HepG2 (cell line): ENCODE results near the gene SLC34A3. TPM values are rescaled to one million over a fixed set of nuclear protein-coding genes. Genes with fewer than 3 reads are reported as not detected.
A peak's percentile ranks its signal among the peaks of the same experiment; 100 is the strongest.

Experiments
- ATAC-seq: fragments of 200-7000 bp; cut with Tn5 transposase; 3 replicates; pipeline ENCODE4 v1.9.1; 2020; ENCODE audit warnings: mild to moderate bottlenecking, moderate library complexity
- BruUV-seq: library from RNA; stranded (reverse); fragments of 400-500 nt; replicated peaks from 2 replicates; lab custom pipeline; 2021; lab: Mats Ljungman, UMichigan
- CTCF ChIA-PET: fragments of 300-600 bp; formaldehyde crosslinking; extraction: SDS; loops from one replicate; lab custom pipeline; 2021; ENCODE audit warnings: low total read pairs, inconsistent platforms, low intra/inter-chr PET ratio; lab: Yijun Ruan, JAX
- POLR2A ChIA-PET: fragments of 350-600 bp; sonication (Branson Sonifier 250); formaldehyde crosslinking; loops from one replicate; lab custom pipeline; 2020; ENCODE audit warnings: antibody characterized with exemption, inconsistent platforms; lab: Yijun Ruan, JAX
- DNase-seq: peaks from one replicate; pipeline ENCODE4 v3.0.0-alpha.2; 2015; ENCODE audit warnings: low spot score
- FAIRE-seq: peaks from 3 replicates; lab custom pipeline; 2011; peaks lifted over from hg19 to GRCh38; lab: Jason Lieb, UNC
- H2AFZ ChIP-seq: one replicate; pipeline ENCODE4 v1.6.1; 2011; ENCODE audit warnings: low read length, inconsistent platforms
- H3K27ac ChIP-seq: fragments of 300-600 bp; 3 replicates; pipeline ENCODE4 v1.8.0; 2011; ENCODE audit warnings: mixed run types, mild to moderate bottlenecking, mixed read lengths, low read length, inconsistent platforms; ENCODE audit not compliant: insufficient read depth; ENCODE audit errors: extremely low read length
- H3K27me3 ChIP-seq, 2 experiments: fragments of 200-600 bp in 1 of 2; 2 replicates in 1 of 2; 3 replicates in 1 of 2; pipeline versions ENCODE4 v1.6.0 to v1.8.0; 2011; ENCODE audit warnings: low read length in 2 of 2, mild to moderate bottlenecking in 2 of 2, moderate library complexity in 2 of 2, inconsistent platforms in 1 of 2; ENCODE audit not compliant: insufficient read depth in 2 of 2, control insufficient read depth in 1 of 2
- H3K36me3 ChIP-seq, 2 experiments: fragments of 200-600 bp in 1 of 2; replicated peaks in 1 of 2; 2 replicates in 1 of 2; 3 replicates in 1 of 2; pipeline versions ENCODE4 v1.5.1 to v1.8.0; 2011; ENCODE audit warnings: low read length in 2 of 2, inconsistent platforms in 1 of 2; ENCODE audit not compliant: insufficient read depth in 2 of 2, control insufficient read depth in 1 of 2
- H3K4me1 ChIP-seq: 2 replicates; pipeline ENCODE4 v1.5.1; 2012; ENCODE audit warnings: low read length, inconsistent platforms; ENCODE audit not compliant: insufficient read depth
- H3K4me2 ChIP-seq: 2 replicates; pipeline ENCODE4 v1.6.0; 2011; ENCODE audit warnings: low read depth, low read length, inconsistent platforms
- H3K4me3 ChIP-seq, 3 experiments: fragments of 200-600 bp in 1 of 3; sonication (generic), shearing (Covaris generic) in 1 of 3; replicated peaks in 1 of 3; 2 replicates each; pipeline ENCODE4 v1.5.1; 2011 to 2016; ENCODE audit warnings: low read length in 3 of 3, inconsistent platforms in 2 of 3, low read depth in 2 of 3, mild to moderate bottlenecking in 2 of 3, control low read depth in 1 of 3, mixed read lengths in 1 of 3; ENCODE audit not compliant: insufficient read depth in 1 of 3
- H3K79me2 ChIP-seq: one replicate; pipeline ENCODE4 v1.6.1; 2011; ENCODE audit warnings: low read length, inconsistent platforms; ENCODE audit not compliant: insufficient read depth
- H3K9ac ChIP-seq: 2 replicates; pipeline ENCODE4 v1.6.0; 2011; ENCODE audit warnings: mild to moderate bottlenecking, low read depth, low read length, inconsistent platforms; ENCODE audit not compliant: insufficient read depth
- H3K9me3 ChIP-seq: 2 replicates; pipeline ENCODE4 v1.5.1; 2012; ENCODE audit warnings: mild to moderate bottlenecking, low read length
- H4K20me1 ChIP-seq: 2 replicates; pipeline ENCODE4 v1.6.0; 2011; ENCODE audit warnings: inconsistent platforms, mild to moderate bottlenecking, low read length, moderate library complexity; ENCODE audit not compliant: insufficient read depth
- ARNTL ChIP-seq: sonication (generic); formaldehyde crosslinking; IDR thresholded peaks from 2 replicates; pipeline ENCODE4 v1.4.0; 2020; ENCODE audit warnings: mild to moderate bottlenecking, missing genetic modification reagents
- ATM ChIP-seq: fragments of 450-650 bp; IDR thresholded peaks from 2 replicates; pipeline ENCODE4 v1.7.1; 2017; ENCODE audit warnings: mild to moderate bottlenecking, borderline replicate concordance
- BORCS8-MEF2B ChIP-seq: sonication (generic); formaldehyde crosslinking; IDR thresholded peaks from 2 replicates; pipeline ENCODE4 v1.8.0; 2022; ENCODE audit warnings: mild to moderate bottlenecking, missing genetic modification reagents
- GATAD2A ChIP-seq: IDR thresholded peaks from 2 replicates; pipeline ENCODE4 v1.6.1; 2016
- HNF4A ChIP-seq: sonication (generic); formaldehyde crosslinking; IDR thresholded peaks from 2 replicates; pipeline ENCODE4 v1.4.0; 2020; ENCODE audit warnings: missing genetic modification reagents
- KLF11 ChIP-seq: IDR thresholded peaks from 2 replicates; pipeline ENCODE4 v1.6.1; 2016; ENCODE audit warnings: missing compliant biosample characterization
- MYC ChIP-seq: sonication (generic); formaldehyde crosslinking; IDR thresholded peaks from 2 replicates; pipeline ENCODE4 v1.9.0; 2021; ENCODE audit warnings: missing genetic modification reagents, borderline replicate concordance
- POLR2G ChIP-seq: fragments of 200-400 bp; formaldehyde crosslinking; IDR thresholded peaks from 2 replicates; pipeline ENCODE4 v1.6.1; 2018; ENCODE audit warnings: mild to moderate bottlenecking, low read depth, low read length, moderate library complexity
- RARA ChIP-seq: IDR thresholded peaks from 2 replicates; pipeline ENCODE4 v1.6.1; 2016; ENCODE audit warnings: missing genetic modification reagents, missing compliant biosample characterization
- SRY ChIP-seq: sonication (generic); formaldehyde crosslinking; IDR thresholded peaks from 2 replicates; pipeline ENCODE4 v1.8.0; 2022; ENCODE audit warnings: mild to moderate bottlenecking, missing genetic modification reagents
- SSRP1 ChIP-seq: IDR thresholded peaks from 2 replicates; pipeline ENCODE4 v1.6.1; 2016; ENCODE audit warnings: control low read depth
- ZNF501 ChIP-seq: sonication (generic); formaldehyde crosslinking; IDR thresholded peaks from 2 replicates; pipeline ENCODE4 v1.5.1; 2020; ENCODE audit warnings: mild to moderate bottlenecking, moderate library complexity, missing genetic modification reagents
- ZNF552 ChIP-seq: sonication (generic); formaldehyde crosslinking; IDR thresholded peaks from 2 replicates; pipeline ENCODE4 v1.9.0; 2022; ENCODE audit warnings: missing genetic modification reagents, mild to moderate bottlenecking, borderline replicate concordance
- WGBS: methylation state at CpG from one replicate; pipeline ENCODE4 v1.1.6; 2017; ENCODE audit warnings: low lambda C conversion rate; 5-methylcytosine and 5-hydroxymethylcytosine counted together
- in situ Hi-C: cut with HindIII; loops from 2 replicates; pipeline ENCODE4 v1.10.0; 2017; ENCODE audit warnings: low pct_unique_long_range_greater_than_20kb; ENCODE audit not compliant: extremely low pct_ligation_motif_present
- intact Hi-C: fragments of 100-400 bp; cut with micrococcal nuclease; formaldehyde crosslinking; loops from one replicate; pipeline ENCODE4 v1.10.0; 2022; ENCODE audit not compliant: unreplicated experiment
- polyA plus RNA-seq, 8 experiments: library from polyadenylated mRNA; depleted of rRNA in 3 of 8; stranded (reverse) in 7 of 8; unstranded in 1 of 8; fragments of >200 nt; fragmentation: Illumina TruSeq in 4 of 8; extraction: Trizol in 4 of 8; gene quantifications; 2 replicates each; pipeline versions ENCODE4 v1.2.1 to v1.2.3, GENCODE V29; 2011 to 2016; ENCODE audit warnings: low read depth in 4 of 8, missing spikeins in 1 of 8, mixed read lengths in 1 of 8; ENCODE audit not compliant: insufficient read depth in 1 of 8
- total RNA-seq, 5 experiments: library from RNA; depleted of rRNA; stranded (reverse); fragments of >200 nt; fragmentation: Illumina TruSeq; extraction: Trizol; gene quantifications; 2 replicates each; pipeline ENCODE4 v1.2.3, GENCODE V29; 2016; ENCODE audit warnings: low read depth in 1 of 5
- TF ChIP-seq, protein P1 (sequence below): sonication (generic); formaldehyde crosslinking; IDR thresholded peaks from 2 replicates; pipeline ENCODE4 v1.4.0; 2020; ENCODE audit warnings: missing genetic modification reagents
- TF ChIP-seq, protein P2 (sequence below): sonication (generic); formaldehyde crosslinking; IDR thresholded peaks from 2 replicates; pipeline ENCODE4 v1.5.0; 2020; ENCODE audit warnings: mild to moderate bottlenecking, low read depth, missing genetic modification reagents, borderline replicate concordance
- TF ChIP-seq, protein P3 (sequence below): sonication (generic); formaldehyde crosslinking; conservative IDR thresholded peaks from 2 replicates; pipeline ENCODE4 v1.4.0; 2020; ENCODE audit warnings: mild to moderate bottlenecking, missing genetic modification reagents, moderate library complexity
- TF ChIP-seq, protein P4 (sequence below): sonication (generic); formaldehyde crosslinking; IDR thresholded peaks from 2 replicates; pipeline ENCODE4 v1.5.0; 2020; ENCODE audit warnings: missing genetic modification reagents, mild to moderate bottlenecking, borderline replicate concordance

SLC34A3 gene
- total and polyA plus RNA-seq, 2 of the 13 experiments (the other 11 are each of a cell fraction or from before 2014, with no cell fraction given): 0.07 to 1.0 TPM

DNA sequence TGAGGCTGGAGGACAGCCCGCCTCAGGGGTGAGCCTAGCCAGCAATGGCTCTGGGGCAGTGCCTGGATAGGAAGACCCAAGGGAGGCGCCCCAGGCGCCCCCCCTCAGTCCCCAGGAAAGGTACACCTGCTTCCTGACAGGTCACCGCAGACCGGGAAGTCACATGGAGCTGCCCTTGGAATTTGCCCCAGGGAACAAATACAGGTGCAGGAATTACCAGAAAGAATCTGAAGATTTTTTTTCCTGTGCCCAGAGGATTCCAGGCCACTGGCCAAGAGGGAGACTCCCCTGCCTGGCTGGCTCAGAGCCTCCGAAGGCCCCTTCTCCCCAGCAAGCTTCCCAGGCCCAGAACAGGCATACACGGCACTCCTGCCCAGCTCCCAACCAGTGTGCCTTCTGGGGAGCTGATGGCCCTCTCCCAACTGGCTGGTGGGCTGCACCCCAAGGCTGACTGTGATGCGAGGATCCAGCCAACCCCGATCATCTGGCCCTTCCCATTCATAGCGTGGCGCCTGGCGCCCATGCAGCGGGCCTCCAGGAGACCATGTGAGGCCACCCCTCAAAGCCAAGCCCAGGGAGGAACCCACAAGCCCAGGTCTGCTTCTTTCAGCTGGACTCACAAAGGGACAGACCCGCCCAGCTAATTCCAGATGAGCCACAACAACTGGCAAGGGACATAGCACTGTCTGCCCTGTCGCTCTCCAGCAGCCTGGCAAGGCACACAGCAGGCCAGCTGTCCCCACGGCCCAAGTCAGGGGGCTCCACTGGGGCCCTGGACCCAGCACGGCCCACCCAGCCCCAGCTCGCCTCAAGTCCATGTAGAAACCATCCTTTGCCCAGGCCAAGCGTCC is 32.4 kb upstream of the SLC34A3 start:
- Histone ChIP-seq H4K20me1 (no peaks in the 10 kb centered on the region; the same call in 1 of the 2 replicates), H3K79me2 (peaks cover 57% of the 10 kb centered on the region), H3K9me3 (no peaks in the 10 kb centered on the region), H3K27me3 (no peaks in the 10 kb centered on the region), H3K4me1 (peaks cover 68% of the 10 kb centered on the region), H3K4me2 (peak overlapping the region; percentile 90), H3K36me3 (no peaks in the 10 kb centered on the region; a peak in 1 of 5 replicates), H3K27ac (peak overlapping the region; percentile 47), H3K4me3 (peak overlapping the region; percentile 71 to 75 (median 72)), H3K9ac (peak overlapping the region; percentile 73), H2AFZ (no peak overlapping the region)
- DNase-seq (no peak), ATAC-seq (no peak; the same call in 2 of the 3 replicates), FAIRE-seq (no peak)
- BruUV-seq: no TSS peak
- in situ Hi-C loops (no loop called here), intact Hi-C loops (no loop called here)
- POLR2A ChIA-PET: interaction anchor here (0.8 to 3.0 kb wide), 11 partner anchors 9 to 80 kb away, joined by 3 to 47 read pairs (median 7); partner anchors contain the start of genes ANAPC2, RNF208, SSNA1 and TUBB4B
- WGBS: 10% methylated on average over 4 of the region's 19 CpGs
- CTCF ChIA-PET: no interaction called here
- TF ChIP-seq, protein P1, sequence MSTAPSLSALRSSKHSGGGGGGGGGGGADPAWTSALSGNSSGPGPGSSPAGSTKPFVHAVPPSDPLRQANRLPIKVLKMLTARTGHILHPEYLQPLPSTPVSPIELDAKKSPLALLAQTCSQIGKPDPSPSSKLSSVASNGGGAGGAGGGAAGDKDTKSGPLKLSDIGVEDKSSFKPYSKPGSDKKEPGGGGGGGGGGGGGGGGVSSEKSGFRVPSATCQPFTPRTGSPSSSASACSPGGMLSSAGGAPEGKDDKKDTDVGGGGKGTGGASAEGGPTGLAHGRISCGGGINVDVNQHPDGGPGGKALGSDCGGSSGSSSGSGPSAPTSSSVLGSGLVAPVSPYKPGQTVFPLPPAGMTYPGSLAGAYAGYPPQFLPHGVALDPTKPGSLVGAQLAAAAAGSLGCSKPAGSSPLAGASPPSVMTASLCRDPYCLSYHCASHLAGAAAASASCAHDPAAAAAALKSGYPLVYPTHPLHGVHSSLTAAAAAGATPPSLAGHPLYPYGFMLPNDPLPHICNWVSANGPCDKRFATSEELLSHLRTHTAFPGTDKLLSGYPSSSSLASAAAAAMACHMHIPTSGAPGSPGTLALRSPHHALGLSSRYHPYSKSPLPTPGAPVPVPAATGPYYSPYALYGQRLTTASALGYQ (CRISPR knock-in tag): no peak
- TF ChIP-seq ZNF552 (no peak), SSRP1 (CRISPR knock-in tag) (no peak), BORCS8-MEF2B (no peak), SRY (0 out of 2 replicates have a peak, but pooled peaks have one; percentile 30), RARA (peak; percentile 43; the same call in 1 of the 2 replicates), ARNTL (CRISPR knock-in tag) (0 out of 2 replicates have a peak, but pooled peaks have one; percentile 30), GATAD2A (CRISPR knock-in tag) (peak; percentile 59; the same call in 1 of the 2 replicates), KLF11 (CRISPR knock-in tag) (no peak), MYC (CRISPR knock-in tag) (peak; percentile 49; the same call in 1 of the 2 replicates), ATM (no peak), ZNF501 (CRISPR knock-in tag) (peak; percentile 40; the same call in 1 of the 2 replicates), POLR2G (peak; percentile 24; the same call in 1 of the 2 replicates), HNF4A (peak; percentile 67)
- TF ChIP-seq, protein P2, sequence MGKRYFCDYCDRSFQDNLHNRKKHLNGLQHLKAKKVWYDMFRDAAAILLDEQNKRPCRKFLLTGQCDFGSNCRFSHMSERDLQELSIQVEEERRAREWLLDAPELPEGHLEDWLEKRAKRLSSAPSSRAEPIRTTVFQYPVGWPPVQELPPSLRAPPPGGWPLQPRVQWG: no peak
- TF ChIP-seq, protein P3, sequence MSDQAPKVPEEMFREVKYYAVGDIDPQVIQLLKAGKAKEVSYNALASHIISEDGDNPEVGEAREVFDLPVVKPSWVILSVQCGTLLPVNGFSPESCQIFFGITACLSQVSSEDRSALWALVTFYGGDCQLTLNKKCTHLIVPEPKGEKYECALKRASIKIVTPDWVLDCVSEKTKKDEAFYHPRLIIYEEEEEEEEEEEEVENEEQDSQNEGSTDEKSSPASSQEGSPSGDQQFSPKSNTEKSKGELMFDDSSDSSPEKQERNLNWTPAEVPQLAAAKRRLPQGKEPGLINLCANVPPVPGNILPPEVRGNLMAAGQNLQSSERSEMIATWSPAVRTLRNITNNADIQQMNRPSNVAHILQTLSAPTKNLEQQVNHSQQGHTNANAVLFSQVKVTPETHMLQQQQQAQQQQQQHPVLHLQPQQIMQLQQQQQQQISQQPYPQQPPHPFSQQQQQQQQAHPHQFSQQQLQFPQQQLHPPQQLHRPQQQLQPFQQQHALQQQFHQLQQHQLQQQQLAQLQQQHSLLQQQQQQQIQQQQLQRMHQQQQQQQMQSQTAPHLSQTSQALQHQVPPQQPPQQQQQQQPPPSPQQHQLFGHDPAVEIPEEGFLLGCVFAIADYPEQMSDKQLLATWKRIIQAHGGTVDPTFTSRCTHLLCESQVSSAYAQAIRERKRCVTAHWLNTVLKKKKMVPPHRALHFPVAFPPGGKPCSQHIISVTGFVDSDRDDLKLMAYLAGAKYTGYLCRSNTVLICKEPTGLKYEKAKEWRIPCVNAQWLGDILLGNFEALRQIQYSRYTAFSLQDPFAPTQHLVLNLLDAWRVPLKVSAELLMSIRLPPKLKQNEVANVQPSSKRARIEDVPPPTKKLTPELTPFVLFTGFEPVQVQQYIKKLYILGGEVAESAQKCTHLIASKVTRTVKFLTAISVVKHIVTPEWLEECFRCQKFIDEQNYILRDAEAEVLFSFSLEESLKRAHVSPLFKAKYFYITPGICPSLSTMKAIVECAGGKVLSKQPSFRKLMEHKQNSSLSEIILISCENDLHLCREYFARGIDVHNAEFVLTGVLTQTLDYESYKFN (CRISPR knock-in tag): 0 out of 2 replicates have a peak, but pooled peaks have one; percentile 22
- TF ChIP-seq, protein P4, sequence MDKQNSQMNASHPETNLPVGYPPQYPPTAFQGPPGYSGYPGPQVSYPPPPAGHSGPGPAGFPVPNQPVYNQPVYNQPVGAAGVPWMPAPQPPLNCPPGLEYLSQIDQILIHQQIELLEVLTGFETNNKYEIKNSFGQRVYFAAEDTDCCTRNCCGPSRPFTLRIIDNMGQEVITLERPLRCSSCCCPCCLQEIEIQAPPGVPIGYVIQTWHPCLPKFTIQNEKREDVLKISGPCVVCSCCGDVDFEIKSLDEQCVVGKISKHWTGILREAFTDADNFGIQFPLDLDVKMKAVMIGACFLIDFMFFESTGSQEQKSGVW: no peak
